SKM-1 treated with dmso at 0.1 percent for 144 hours (cell line): ENCODE measurements around the gene ZNF614.
"Not testable (repeated sequence)": the region's sequence is repeated elsewhere in the genome, so short reads cannot be mapped to it uniquely, and the experiment has no call there.

Source experiments
- DNase-seq: peaks from one replicate; lab custom pipeline; 2025; ENCODE audit not compliant: unreplicated experiment; lab: John Stamatoyannopoulos, UW

Gene ZNF614

DNA sequence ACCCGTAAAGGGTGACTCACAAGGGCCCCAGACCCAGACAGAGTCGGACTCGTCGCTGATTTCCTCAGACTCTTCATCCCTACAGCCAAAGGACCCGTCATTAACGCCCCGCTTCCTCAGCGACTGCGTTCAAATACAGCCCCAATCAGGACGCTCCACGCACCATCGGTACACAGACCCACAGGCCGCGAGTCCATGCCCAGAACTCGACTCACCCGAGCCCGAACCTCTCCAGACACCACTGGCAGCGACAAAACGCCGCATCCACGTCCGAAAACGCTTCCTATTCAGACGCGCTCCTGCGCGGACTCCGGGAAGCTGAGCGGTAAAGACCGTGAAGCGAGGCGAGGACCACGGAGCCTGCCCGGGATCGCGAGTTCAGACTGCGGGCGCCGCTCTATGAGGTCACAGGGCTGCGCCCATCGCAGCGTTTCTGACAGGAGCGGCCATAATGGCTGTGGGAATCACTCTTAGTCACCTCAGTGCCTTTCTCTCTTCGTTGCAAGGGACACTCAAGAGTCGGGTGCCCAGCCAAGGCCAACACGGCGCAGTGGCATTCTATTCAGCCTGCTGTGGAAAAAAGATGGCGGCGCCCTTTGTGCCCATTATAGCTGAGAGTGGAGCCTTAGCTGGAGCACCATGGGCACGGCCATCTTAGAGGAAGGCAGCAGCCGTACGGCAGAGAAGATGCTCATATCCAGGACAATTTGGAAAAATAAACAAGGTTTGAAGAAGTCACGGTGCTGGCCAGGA, at the start of gene ZNF614:
Gene ZNF614 (minus strand): TSS at position 353 of the 753 bp plus-strand sequence. CDS start 2,634 bp downstream, outside the sequence.
- DNase-seq = peak; percentile 20

GRCh38 chr19:52070496-52070895, 42.3 kb upstream of the ZNF614 start:
- no peak for DNase-seq

- no peak for DNase-seq
Measured at GRCh38 chr19:52069653-52070052, 41.5 kb upstream of the ZNF614 start.

DNA sequence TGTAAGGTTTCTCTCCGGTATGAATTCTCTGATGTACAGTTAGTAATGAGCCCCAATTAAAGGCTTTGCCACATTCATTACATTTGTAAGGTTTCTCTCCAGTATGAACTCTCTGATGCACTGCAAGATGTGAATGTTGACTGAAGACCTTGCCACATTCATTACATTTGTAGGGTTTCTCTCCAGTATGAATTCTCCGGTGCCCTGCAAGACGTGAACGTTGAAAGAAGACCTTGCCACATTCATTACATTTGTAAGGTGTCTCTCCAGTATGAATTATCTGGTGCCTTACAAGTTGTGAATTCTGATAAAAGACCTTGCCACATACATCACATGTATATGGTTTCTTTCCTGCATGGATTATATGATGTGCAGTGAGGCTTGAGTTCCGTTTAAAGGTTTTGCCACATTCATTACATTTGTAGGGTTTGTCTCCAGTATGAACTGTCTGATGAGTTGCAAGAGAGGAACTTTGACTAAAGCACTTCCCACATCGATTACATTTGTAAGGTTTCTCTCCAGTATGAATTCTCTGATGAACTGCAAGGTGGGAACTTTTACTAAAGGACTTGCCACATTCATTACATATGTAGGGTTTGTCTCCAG, 38.2 kb upstream of the ZNF614 start:
- DNase-seq = no peak

GRCh38 chr19:52065399-52065798, 37.2 kb upstream of the ZNF614 start:
- no peak for DNase-seq

DNA sequence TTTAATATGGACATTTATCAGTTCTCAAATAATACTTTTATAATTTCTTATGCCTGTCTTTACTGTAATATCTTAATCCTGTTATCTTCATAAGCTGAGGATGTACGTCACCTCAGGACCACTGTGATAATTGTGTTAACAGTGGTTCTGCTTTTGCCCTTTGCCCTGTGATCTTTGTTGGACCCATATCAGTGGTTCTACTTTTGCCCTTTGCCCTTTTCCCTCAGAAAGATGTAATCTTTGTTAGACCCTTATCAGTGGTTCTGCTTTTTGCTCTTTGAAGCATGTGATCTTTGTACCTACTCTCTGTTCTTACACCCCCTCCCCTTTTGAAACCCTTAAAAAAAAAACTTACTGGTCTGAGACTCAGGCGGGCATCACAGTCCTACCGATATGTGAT, 28.3 kb upstream of the ZNF614 start:
- DNase-seq = not testable (repeated sequence)

GRCh38 chr19:52051736-52052135, 23.6 kb upstream of the ZNF614 start:
- DNase-seq = not testable (repeated sequence)

DNA sequence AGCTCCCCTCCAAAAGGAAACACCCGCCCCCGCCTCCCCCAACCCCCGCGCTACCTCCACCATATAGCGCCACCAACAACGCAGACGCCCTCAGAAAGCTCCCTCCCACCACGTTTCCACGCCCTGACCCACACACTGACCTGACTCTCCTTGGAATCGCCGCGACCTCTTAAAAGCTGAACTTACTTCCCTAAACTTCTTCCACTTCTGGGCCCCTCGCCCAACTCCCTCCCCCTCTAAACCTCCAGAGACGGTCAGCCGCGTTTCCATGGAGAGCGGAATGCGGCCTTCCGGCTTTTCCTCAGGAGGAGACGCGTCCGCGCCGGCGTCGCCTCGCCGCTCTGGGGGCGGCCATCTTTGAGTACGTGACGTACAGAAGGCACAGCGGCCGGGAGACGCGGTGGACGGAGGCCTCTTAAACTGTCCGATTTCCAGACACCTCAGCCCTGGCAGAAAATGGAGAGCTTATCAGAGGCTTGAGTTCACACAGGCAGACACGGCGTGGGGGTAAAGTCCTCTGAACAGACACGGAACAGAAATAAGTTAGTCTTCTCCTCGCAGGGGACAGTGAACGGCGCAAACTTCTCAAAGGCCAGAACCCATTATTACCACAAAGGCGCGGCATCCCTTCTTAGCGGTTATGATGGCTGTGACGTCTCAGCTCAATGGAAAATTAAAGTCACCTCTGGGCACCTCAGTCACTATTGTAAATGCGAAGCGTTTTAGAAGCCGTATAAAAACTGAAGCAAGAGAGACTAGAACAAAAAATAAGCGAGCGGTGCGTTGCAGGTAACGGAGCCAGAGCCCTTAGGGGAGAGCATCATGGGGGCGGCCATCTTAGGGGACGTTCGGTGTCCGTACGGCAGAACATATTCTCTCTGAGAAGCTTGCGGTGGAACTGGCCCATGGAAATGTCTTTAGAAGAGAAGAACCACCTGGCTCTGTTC, 20.6 kb upstream of the ZNF614 start, which contains the start of gene ZNF432:
Gene ZNF432 (minus strand): TSS at position 284 of the 947 bp plus-strand sequence. CDS start 1,970 bp downstream, outside the sequence.
- peak; percentile 67 for DNase-seq

- no peak for DNase-seq
Measured at GRCh38 chr19:52039169-52039568, 11.0 kb upstream of the ZNF614 start.

DNA sequence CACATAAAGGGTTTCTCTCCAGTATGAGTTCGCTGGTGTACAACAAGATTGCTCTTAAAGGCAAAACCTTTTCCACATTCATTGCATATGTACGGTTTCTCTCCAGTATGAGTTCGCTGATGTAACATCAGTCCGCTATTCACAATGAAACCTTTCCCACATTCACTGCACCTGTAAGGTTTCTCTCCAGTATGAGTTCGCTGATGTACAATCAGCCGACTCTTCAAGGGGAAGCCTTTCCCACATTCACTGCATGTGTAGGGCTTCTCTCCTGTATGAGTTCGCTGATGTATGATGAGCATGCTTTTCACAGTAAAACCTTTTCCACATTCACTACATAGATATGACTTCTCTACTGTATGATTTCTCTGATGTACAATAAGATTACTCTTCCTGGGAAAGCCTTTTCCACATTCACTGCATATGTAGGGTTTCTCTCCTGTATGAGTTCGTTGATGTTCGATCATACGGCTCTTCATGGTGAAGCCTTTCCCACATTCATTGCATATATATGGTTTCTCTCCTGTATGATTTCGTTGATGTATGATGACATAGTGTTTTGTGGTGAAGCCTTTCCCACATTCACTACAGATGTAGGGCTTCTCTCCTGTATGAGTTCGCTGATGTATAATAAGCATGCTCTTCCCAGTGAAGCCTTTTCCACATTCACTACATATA, 6.0 kb upstream of the ZNF614 start:
- no peak for DNase-seq

DNA sequence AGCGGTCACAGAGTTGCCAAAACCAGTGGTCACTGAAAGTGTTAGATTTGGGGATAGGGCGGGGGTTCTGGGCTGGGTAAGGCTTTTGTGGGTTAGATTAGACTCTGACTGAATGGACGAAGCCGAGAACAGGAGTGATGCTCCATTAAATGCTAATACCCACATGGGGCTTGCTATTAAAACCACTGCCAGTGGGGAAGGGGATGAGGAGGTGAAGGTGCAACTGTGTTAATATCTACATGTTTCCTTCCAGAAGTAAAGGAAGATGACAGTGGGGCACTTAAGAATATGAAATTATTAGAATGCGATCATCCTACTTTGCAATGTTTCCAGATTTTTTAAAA, 573 bp upstream of the ZNF614 start:
- no peak for DNase-seq

DNA sequence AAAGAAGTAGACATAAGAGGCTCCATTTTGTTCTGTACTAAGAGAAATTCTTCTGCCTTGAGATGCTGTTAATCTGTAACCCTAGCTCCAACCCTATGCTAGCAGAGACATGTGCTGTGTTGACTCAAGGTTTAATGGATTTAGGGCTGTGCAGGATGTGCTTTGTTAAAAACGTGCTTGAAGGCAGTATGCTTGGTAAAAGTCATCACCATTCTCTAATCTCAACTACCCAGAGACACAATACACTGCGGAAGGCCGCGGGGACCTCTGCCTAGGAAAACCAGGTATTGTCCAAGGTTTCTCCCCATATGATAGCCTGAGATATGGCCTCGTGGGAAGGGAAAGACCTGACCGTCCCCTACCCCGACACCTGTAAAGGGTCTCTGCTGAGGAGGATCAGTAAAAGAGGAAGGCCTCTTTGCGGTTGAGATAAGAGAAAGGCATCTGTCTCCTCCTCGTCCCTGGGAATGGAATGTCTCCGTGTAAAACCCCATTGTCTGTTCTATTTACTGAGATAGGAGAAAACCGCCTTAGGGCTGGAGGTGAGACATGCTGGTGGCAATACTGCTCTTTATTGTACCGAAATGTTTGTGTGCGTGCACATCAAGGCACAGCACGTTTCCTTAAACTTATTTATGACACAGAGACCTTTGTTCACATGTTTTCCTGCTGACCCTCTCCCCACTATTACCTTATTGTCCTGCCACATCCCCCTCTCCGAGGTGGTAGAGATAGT, 1.8 kb downstream of the ZNF614 start:
- not testable (repeated sequence) for DNase-seq

DNA sequence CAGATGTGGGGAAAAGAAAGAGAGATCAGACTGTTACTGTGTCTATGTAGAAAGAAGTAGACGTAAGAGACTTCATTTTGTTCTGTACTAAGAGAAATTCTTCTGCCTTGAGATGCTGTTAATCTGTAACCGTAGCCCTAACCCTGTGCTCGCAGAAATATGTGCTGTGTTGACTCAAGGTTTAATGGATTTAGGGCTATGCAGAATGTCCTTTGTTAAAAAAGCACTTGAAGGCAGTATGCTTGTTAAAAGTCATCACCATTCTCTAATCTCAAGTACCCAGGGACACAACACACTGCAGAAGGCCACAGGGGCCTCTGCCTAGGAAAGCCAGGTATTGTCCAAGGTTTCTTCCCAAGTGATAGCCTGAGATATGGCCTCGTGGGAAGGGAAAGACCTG, 3.7 kb downstream of the ZNF614 start:
- not testable (repeated sequence) for DNase-seq

- DNase-seq = no peak
Measured at GRCh38 chr19:52022193-52022592, 6.0 kb downstream of the ZNF614 start.

- DNase-seq = no peak
Measured at GRCh38 chr19:52020506-52020905, 7.7 kb downstream of the ZNF614 start.

DNA sequence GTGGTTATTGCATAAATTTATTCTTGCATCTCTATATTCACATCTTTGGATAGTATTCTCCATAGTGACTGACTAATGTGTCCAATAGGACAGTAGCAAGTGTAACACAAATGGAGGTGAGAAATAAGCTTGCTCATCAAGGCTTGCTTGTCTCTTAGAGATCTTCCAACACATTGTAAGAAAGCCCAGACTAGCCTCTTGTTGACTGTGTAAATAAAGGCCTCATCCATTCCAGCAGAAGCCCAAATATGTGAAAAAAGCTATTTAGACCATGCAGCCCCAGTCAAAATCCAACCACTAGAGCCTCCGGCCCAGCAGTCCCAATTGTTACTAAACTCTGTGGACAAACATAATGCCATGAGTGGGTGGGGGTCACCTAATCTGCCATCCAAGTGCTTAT, 17.5 kb downstream of the ZNF614 start:
- DNase-seq = no peak

GRCh38 chr19:52007806-52008557, 20.2 kb downstream of the ZNF614 start, which contains the start of gene ZNF615:
ZNF615 (minus strand) TSS chr19:52008211; CDS start chr19:52003711, 4,500 bp downstream.
- peak; percentile 46 for DNase-seq

DNA sequence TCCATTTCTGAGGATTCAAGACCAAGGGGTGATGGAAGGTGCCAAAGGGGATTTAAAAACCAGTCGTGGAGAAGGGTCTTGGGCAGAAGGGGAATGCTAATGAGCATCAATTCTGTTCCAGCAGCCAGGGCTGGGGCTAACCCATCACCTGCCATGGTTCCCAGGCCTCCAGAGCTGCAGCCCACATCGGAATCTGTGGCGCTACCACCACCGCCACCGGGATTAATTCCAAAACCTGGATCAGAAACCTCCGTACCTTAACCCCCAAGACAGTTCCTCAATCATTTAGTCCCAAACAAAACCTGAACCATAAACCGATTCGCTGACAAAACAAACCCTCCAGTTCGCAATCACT, 20.8 kb downstream of the ZNF614 start:
- DNase-seq = no peak

- no peak for DNase-seq
Measured at GRCh38 chr19:51994048-51994644, 34.0 kb downstream of the ZNF614 start.
